Psoas muscle (tissue), 8 donors: Measurements from ENCODE around the gene JAKMIP1. TPM values are rescaled to one million over a fixed set of nuclear protein-coding genes. Genes with fewer than 3 reads are reported as not detected.

Source experiments
- ATAC-seq, 4 donors: fragments of 200-7000 bp; cut with Tn5 transposase; one replicate each; pipeline ENCODE4 v1.9.1; 2020; ENCODE audit warnings: moderate library complexity in 3 of 4, mild to moderate bottlenecking in 2 of 4
- DNase-seq, 2 donors: peaks; one replicate each; pipeline ENCODE4 v3.0.0-alpha.2; 2020
- H3K27ac ChIP-seq: fragments of 200-600 bp; one replicate; pipeline ENCODE4 v1.8.0; 2022
- H3K27me3 ChIP-seq, 3 donors: fragments of 200-600 bp in 1 of 3; one replicate each; pipeline versions ENCODE4 v1.6.1 to v1.8.0; 2013 to 2022; ENCODE audit warnings: low read length in 2 of 3, mild to moderate bottlenecking in 2 of 3, moderate library complexity in 1 of 3; ENCODE audit not compliant: insufficient read depth in 3 of 3
- H3K36me3 ChIP-seq, 2 donors: fragments of 200-600 bp in 1 of 2; one replicate each; pipeline versions ENCODE4 v1.6.1 to v1.8.0; 2013 to 2022; ENCODE audit warnings: low read depth in 1 of 2, mild to moderate bottlenecking in 1 of 2, moderate library complexity in 1 of 2; ENCODE audit not compliant: insufficient read depth in 1 of 2
- H3K4me1 ChIP-seq: fragments of 200-600 bp; one replicate; pipeline ENCODE4 v1.8.0; 2022
- H3K4me3 ChIP-seq: fragments of 200-600 bp; one replicate; pipeline ENCODE4 v1.8.0; 2022; ENCODE audit warnings: mild to moderate bottlenecking
- H3K9me3 ChIP-seq: fragments of 200-600 bp; one replicate; pipeline ENCODE4 v1.8.0; 2022
- CTCF ChIP-seq: fragments of 200-600 bp; IDR thresholded peaks from one replicate; pipeline ENCODE4 v1.8.0; 2022; ENCODE audit warnings: antibody characterized with exemption
- WGBS, 3 donors: extraction: QIAGEN DNeasy Blood & Tissue Kit; methylation state at CpG; one replicate each; pipeline versions ENCODE4 v1.1.6 to v1.1.7; 2013; 5-methylcytosine and 5-hydroxymethylcytosine counted together
- intact Hi-C, 2 donors: fragments of 100-400 bp; cut with DNase I; formaldehyde crosslinking; loops; one replicate each; pipeline versions ENCODE4 v1.11.0 to v1.14.2; 2022
- polyA plus RNA-seq, 3 donors: library from polyadenylated mRNA; stranded (reverse); fragments of 200-250 nt; gene quantifications; one replicate each; pipeline ENCODE4 v1.2.3, GENCODE V29; 2013
- total RNA-seq, 4 donors: library from RNA; stranded (reverse); fragmentation: NEBNext Ultra II Directional in 2 of 4; extraction: Animal tissue kit (Norgen Biotek cat#: 25700) in 2 of 4; gene quantifications; one replicate each; pipeline versions ENCODE4 v1.2.1 to v1.2.4, GENCODE V29; 2021 to 2023
- donor health status: healthy with polysubstance abuse.
- donor health status: DM: no; HTN: no; CAD: no; lungs with moderate emphysema.
- donor health status: Bipolar disorder and iron deficiency.
- donor health status: healthy.
- donor health status: DM: yes; HTN: yes; CAD: no.
- donor health status: DM: no; HTN: no; CAD: no.
- donor health status: DM: no; HTN: no; CAD: no.
- donor health status: DM: yes; HTN: yes; CAD: no.

The JAKMIP1 gene
- total and polyA plus RNA-seq, 7 donors = 0.04 TPM; not detected in 6

GRCh38 chr4:5990446-5991160, 209.7 kb downstream of the JAKMIP1 start:
- no peak for DNase-seq
- intact Hi-C loops = no loop called here
- Histone ChIP-seq H3K4me1 (no peaks in the 10 kb centered on the region), H3K36me3 (no peaks in the 10 kb centered on the region), H3K4me3 (no peak overlapping the region), H3K27ac (no peak overlapping the region), H3K27me3 (peaks cover 0 to 7% (median 6%) of the 10 kb centered on the region in 3 donors), H3K9me3 (no peaks in the 10 kb centered on the region)
- WGBS, 3 donors = 75 to 83% (median 83%) methylated on average over 15 to 16 of the region's 16 CpGs
- ATAC-seq = no peak
- no peak for TF ChIP-seq CTCF

GRCh38 chr4:5989236-5990225, 210.8 kb downstream of the JAKMIP1 start:
- no peak overlapping the region for H3K4me3 ChIP-seq
- 65 to 67% (median 67%) methylated on average over 18 of the region's 18 CpGs for WGBS, 3 donors
- no peaks in the 10 kb centered on the region for H3K36me3 ChIP-seq
- peaks cover 0 to 5% (median 2%) of the 10 kb centered on the region in 3 donors for H3K27me3 ChIP-seq
- ATAC-seq = no peak
- no peak for TF ChIP-seq CTCF
- H3K4me1 ChIP-seq = no peaks in the 10 kb centered on the region
- no peak for DNase-seq
- no peak overlapping the region for H3K27ac ChIP-seq
- intact Hi-C loops = no loop called here
- peaks cover 5% of the 10 kb centered on the region for H3K9me3 ChIP-seq

- intact Hi-C loops = no loop called here
- H3K4me1 ChIP-seq = no peaks in the 10 kb centered on the region
- ATAC-seq (no peak), DNase-seq (no peak)
- no peak overlapping the region for H3K27ac ChIP-seq
- no peak for TF ChIP-seq CTCF
- 73 to 81% (median 78%) methylated on average over 14 of the region's 14 CpGs for WGBS, 3 donors
- no peaks in the 10 kb centered on the region for H3K36me3 ChIP-seq
- peaks cover 5% of the 10 kb centered on the region for H3K9me3 ChIP-seq
- H3K27me3 ChIP-seq = peaks cover 0 to 4% (median 3%) of the 10 kb centered on the region in 3 donors
- no peak overlapping the region for H3K4me3 ChIP-seq
Measured at GRCh38 chr4:5988086-5988845, 212.1 kb downstream of the JAKMIP1 start.

- ATAC-seq (no peak), DNase-seq (no peak)
- Histone ChIP-seq H3K4me3 (no peak overlapping the region), H3K27ac (no peak overlapping the region), H3K9me3 (peaks cover 5% of the 10 kb centered on the region), H3K4me1 (no peaks in the 10 kb centered on the region), H3K36me3 (no peaks in the 10 kb centered on the region), H3K27me3 (peaks cover 0 to 17% (median 0%) of the 10 kb centered on the region in 3 donors)
- no peak for TF ChIP-seq CTCF
- intact Hi-C loops = no loop called here
Measured at GRCh38 chr4:5984843-5985242, 215.5 kb downstream of the JAKMIP1 start.
